Skin epidermis (tissue), 12 donors: ENCODE data around the gene ZNF497.
"Not testable (repeated sequence)": the region's sequence is repeated elsewhere in the genome, so short reads cannot be mapped to it uniquely, and the experiment has no call there.

Experiments used
- H3K27ac ChIP-seq, 21 experiments: fragments of 200-600 bp; sonication (generic) in 11 of 21; one replicate each; pipeline ENCODE4 v1.5.0; 2020; ENCODE audit warnings: mild to moderate bottlenecking in 3 of 21, inconsistent platforms in 2 of 21, moderate library complexity in 2 of 21
- H3K4me3 ChIP-seq, 7 experiments: fragments of 200-600 bp; sonication (generic) in 2 of 7; one replicate each; pipeline ENCODE4 v1.5.0; 2020; ENCODE audit warnings: inconsistent platforms in 2 of 7, mild to moderate bottlenecking in 2 of 7, moderate library complexity in 1 of 7

The ZNF497 gene

GRCh38 chr19:58362272-58362994 lies at the start of gene ZNF497:
Gene ZNF497, minus strand, starts transcription at chr19:58362751. Its CDS starts 5,116 bp downstream, at chr19:58357635.
- Histone ChIP-seq H3K27ac (peak within 1 kb of the TSS; percentile 43 to 98 (median 92)), H3K4me3 (peak within 1 kb of the TSS; percentile 55 to 88 (median 74))

- Histone ChIP-seq H3K27ac (peak overlapping the region; percentile 58 to 96 (median 88)), H3K4me3 (peak overlapping the region; percentile 57 to 96 (median 84))
Measured at GRCh38 chr19:58409010-58409790, 46.6 kb upstream of the ZNF497 start.

- H3K27ac ChIP-seq, result peak within 1 kb of the TSS; percentile 58 to 96 (median 88)
Measured at GRCh38 chr19:58408152-58409009, 45.8 kb upstream of the ZNF497 start, which contains the start of gene ZNF584. Gene ZNF584, plus strand, starts transcription at chr19:58408649. Its CDS starts 499 bp downstream, at chr19:58409148.

GRCh38 chr19:58407658-58408151 lies 45.2 kb upstream of the ZNF497 start:
- Histone ChIP-seq H3K27ac (peak overlapping the region in 20 of 21 experiments; percentile 73 to 96 (median 88)), H3K4me3 (peak overlapping the region; percentile 57 to 96 (median 84))

More at GRCh38 chr19:58408152-58409009, 45.8 kb upstream of the ZNF497 start, which contains the start of gene ZNF584:
- H3K4me3 ChIP-seq, result peak within 1 kb of the TSS; percentile 57 to 96 (median 84)

GRCh38 chr19:58406818-58407657 lies 44.5 kb upstream of the ZNF497 start:
- peak overlapping the region in 6 of 7 experiments; percentile 57 to 96 (median 82) for H3K4me3 ChIP-seq
- H3K27ac ChIP-seq, result peak overlapping the region in 12 of 21 experiments; percentile 74 to 96 (median 90)

GRCh38 chr19:58403920-58404478 lies 41.4 kb upstream of the ZNF497 start:
- not testable (repeated sequence) for H3K27ac ChIP-seq, H3K4me3 ChIP-seq

- H3K4me3 ChIP-seq, result peak overlapping the region; percentile 42 to 60 (median 50)
- H3K27ac ChIP-seq, result peak overlapping the region in 10 of 21 experiments; percentile 16 to 82 (median 56)
Measured at GRCh38 chr19:58401840-58402421, 39.4 kb upstream of the ZNF497 start.

- peak overlapping the region in 15 of 21 experiments; percentile 20 to 82 (median 63) for H3K27ac ChIP-seq
- H3K4me3 ChIP-seq, result peak overlapping the region; percentile 42 to 60 (median 50)
Measured at GRCh38 chr19:58400916-58401839, 38.6 kb upstream of the ZNF497 start.

GRCh38 chr19:58400316-58400915 lies 37.9 kb upstream of the ZNF497 start:
- Histone ChIP-seq H3K27ac (peak overlapping the region in 7 of 21 experiments; percentile 20 to 72 (median 54)), H3K4me3 (peak overlapping the region; percentile 30 to 60 (median 42))

- H3K4me3 ChIP-seq, result no peak overlapping the region
- no peak overlapping the region for H3K27ac ChIP-seq
Measured at GRCh38 chr19:58399903-58400302, 37.4 kb upstream of the ZNF497 start.

- Histone ChIP-seq H3K4me3 (no peak overlapping the region), H3K27ac (no peak overlapping the region)
Measured at GRCh38 chr19:58398545-58398944, 36.0 kb upstream of the ZNF497 start.

GRCh38 chr19:58398087-58398486 lies 35.5 kb upstream of the ZNF497 start:
- Histone ChIP-seq H3K27ac (no peak overlapping the region), H3K4me3 (no peak overlapping the region)

- no peak overlapping the region for H3K27ac ChIP-seq
- no peak overlapping the region for H3K4me3 ChIP-seq
Measured at GRCh38 chr19:58397533-58398037, 35.0 kb upstream of the ZNF497 start.

GRCh38 chr19:58396691-58397532 lies 34.4 kb upstream of the ZNF497 start:
- Histone ChIP-seq H3K4me3 (peak overlapping the region in 4 of 7 experiments; percentile 12 to 40 (median 22)), H3K27ac (peak overlapping the region in 2 of 21 experiments; percentile 16 to 25)
